Panc1 (cell line): Measurements from ENCODE around the gene APOO. TPM values are rescaled to one million over a fixed set of nuclear protein-coding genes. Genes with fewer than 3 reads are reported as not detected.

Experiments used
- ATAC-seq: fragments of 200-7000 bp; cut with Tn5 transposase; 2 replicates; pipeline ENCODE4 v1.9.1; 2020; ENCODE audit warnings: mild to moderate bottlenecking, moderate library complexity
- BruUV-seq: library from RNA; stranded (reverse); fragments of 400-500 nt; replicated peaks from 2 replicates; lab custom pipeline; 2021; lab: Mats Ljungman, UMichigan
- CTCF ChIA-PET: fragments of 300-600 bp; sonication (Branson Sonifier 250); formaldehyde crosslinking; loops from one replicate; lab custom pipeline; 2022; ENCODE audit warnings: antibody characterized with exemption; lab: Charles Lee
- POLR2A ChIA-PET: fragments of 300-600 bp; sonication (Branson Sonifier 250); formaldehyde crosslinking; loops from one replicate; lab custom pipeline; 2022; ENCODE audit warnings: antibody characterized with exemption; lab: Charles Lee
- DNase-seq: peaks from one replicate; pipeline ENCODE4 v3.0.0-alpha.2; 2010; ENCODE audit warnings: low read depth, low spot score
- H3K27ac ChIP-seq: 2 replicates; pipeline ENCODE4 v1.5.1; 2011; ENCODE audit warnings: mild to moderate bottlenecking, low read length, inconsistent platforms
- H3K27me3 ChIP-seq: fragments of 200-500 bp; sonication (Bioruptor generic); 2 replicates; pipeline ENCODE4 v1.6.0; 2014; ENCODE audit warnings: low read length, inconsistent platforms; ENCODE audit not compliant: control insufficient read depth, insufficient read depth
- H3K36me3 ChIP-seq: fragments of 200-500 bp; sonication (Bioruptor generic); 2 replicates; pipeline ENCODE4 v1.5.1; 2014; ENCODE audit warnings: inconsistent platforms, mild to moderate bottlenecking, low read length, moderate library complexity; ENCODE audit not compliant: control insufficient read depth, insufficient read depth
- H3K4me1 ChIP-seq: 2 replicates; pipeline ENCODE4 v1.5.1; 2011; ENCODE audit warnings: inconsistent platforms, mild to moderate bottlenecking, low read length, moderate library complexity; ENCODE audit not compliant: control insufficient read depth, insufficient read depth
- H3K4me3 ChIP-seq, 2 experiments: 2 replicates each; pipeline ENCODE4 v1.5.1; 2011 to 2012; ENCODE audit warnings: low read depth in 2 of 2, low read length in 2 of 2, mild to moderate bottlenecking in 2 of 2, inconsistent platforms in 1 of 2, moderate library complexity in 1 of 2
- H3K9me3 ChIP-seq: fragments of 200-500 bp; sonication (Bioruptor generic); 2 replicates; pipeline ENCODE4 v1.5.1; 2014; ENCODE audit warnings: low read depth, mild to moderate bottlenecking, inconsistent platforms, low read length, moderate library complexity; ENCODE audit not compliant: control insufficient read depth, insufficient read depth
- CTCF ChIP-seq: fragments of 450-650 bp; IDR thresholded peaks from 2 replicates; pipeline ENCODE4 v1.5.1; 2017; ENCODE audit warnings: mild to moderate bottlenecking
- POLR2AphosphoS5 ChIP-seq: IDR thresholded peaks from 2 replicates; pipeline ENCODE4 v1.6.1; 2012; ENCODE audit warnings: mild to moderate bottlenecking, low read depth, low read length, moderate library complexity
- REST ChIP-seq, 2 experiments: IDR thresholded peaks; 2 replicates each; pipeline ENCODE4 v1.6.1; 2011 to 2012; ENCODE audit warnings: low read depth in 2 of 2, control low read depth in 1 of 2, low read length in 1 of 2, mild to moderate bottlenecking in 1 of 2, moderate library complexity in 1 of 2; ENCODE audit not compliant: insufficient read depth in 1 of 2
- SIN3A ChIP-seq: IDR thresholded peaks from 2 replicates; pipeline ENCODE4 v1.6.1; 2012; ENCODE audit warnings: low read depth, mild to moderate bottlenecking, low read length, moderate library complexity, borderline replicate concordance; ENCODE audit not compliant: insufficient read depth
- TCF7L2 ChIP-seq: IDR thresholded peaks from 2 replicates; pipeline ENCODE4 v1.6.1; 2011; ENCODE audit warnings: mild to moderate bottlenecking, low read depth, low read length, inconsistent platforms
- in situ Hi-C: cut with HindIII; loops from 2 replicates; pipeline ENCODE4 v1.10.0; 2016; ENCODE audit warnings: low sequenced_read_pairs, low pct_unique_long_range_greater_than_20kb
- intact Hi-C: fragments of 100-400 bp; cut with micrococcal nuclease; formaldehyde crosslinking; loops from one replicate; pipeline ENCODE4 v1.10.0; 2022; ENCODE audit not compliant: unreplicated experiment
- total RNA-seq: library from RNA; stranded (reverse); gene quantifications from one replicate; pipeline ENCODE4 v1.2.1, GENCODE V29; 2021; ENCODE audit not compliant: unreplicated experiment

Gene APOO
- total RNA-seq, 1 experiment from 2014 or later: 36.8 TPM

GRCh38 chrX:23887918-23888317, 19.8 kb downstream of the APOO start:
- Histone ChIP-seq H3K9me3 (no peaks in the 10 kb centered on the region), H3K4me3 (no peak overlapping the region), H3K36me3 (no peaks in the 10 kb centered on the region), H3K4me1 (peaks cover 19% of the 10 kb centered on the region), H3K27ac (peak overlapping the region; percentile 75), H3K27me3 (no peaks in the 10 kb centered on the region)
- intact Hi-C loops (no loop called here), in situ Hi-C loops (no loop called here)
- no peak for TF ChIP-seq POLR2AphosphoS5
- ChIA-PET CTCF (no interaction called here), POLR2A (interaction anchor here (0.6 kb wide), 1 partner anchor 100 kb away, joined by 5 read pairs; no protein-coding TSS in a partner anchor)
- no TSS peak for BruUV-seq
- DNase-seq (no peak), ATAC-seq (no peak)

- no TSS peak for BruUV-seq
- in situ Hi-C loops: no loop called here
- no peaks in the 10 kb centered on the region for H3K36me3 ChIP-seq
- TF ChIP-seq TCF7L2: no peak
- no peak for TF ChIP-seq POLR2AphosphoS5
- TF ChIP-seq CTCF: no peak
- no peak for TF ChIP-seq SIN3A
- no peak for TF ChIP-seq REST (IDR thresholded peaks at IDR 0.05; ENCODE audit: insufficient read depth in 1 of 2, low read depth in 2 of 2, low read length in 1 of 2)
- peaks cover 21% of the 10 kb centered on the region for H3K4me1 ChIP-seq
- DNase-seq (no peak), ATAC-seq (no peak)
- CTCF ChIA-PET: no interaction called here
- H3K27me3 ChIP-seq: no peaks in the 10 kb centered on the region
- no peak overlapping the region for H3K4me3 ChIP-seq
- H3K27ac ChIP-seq: peak overlapping the region; percentile 75; the same call in 1 of the 2 replicates
- no peaks in the 10 kb centered on the region for H3K9me3 ChIP-seq
- POLR2A ChIA-PET: no interaction called here
- intact Hi-C loops: no loop called here
Measured at GRCh38 chrX:23887451-23887850, 20.3 kb downstream of the APOO start.

GRCh38 chrX:23885803-23886202, 21.9 kb downstream of the APOO start:
- in situ Hi-C loops (no loop called here), intact Hi-C loops (no loop called here)
- ATAC-seq: no peak
- H3K36me3 ChIP-seq: no peaks in the 10 kb centered on the region
- ChIA-PET POLR2A (interaction anchor here (0.6 kb wide), 1 partner anchor 99 kb away, joined by 6 read pairs; no protein-coding TSS in a partner anchor), CTCF (no interaction called here)
- DNase-seq: no peak
- no peaks in the 10 kb centered on the region for H3K27me3 ChIP-seq
- BruUV-seq: no TSS peak
- peaks cover 22% of the 10 kb centered on the region for H3K4me1 ChIP-seq
- TF ChIP-seq CTCF (no peak), REST (IDR thresholded peaks at IDR 0.05; ENCODE audit: insufficient read depth in 1 of 2, low read depth in 2 of 2, low read length in 1 of 2) (no peak), POLR2AphosphoS5 (no peak), SIN3A (no peak), TCF7L2 (no peak)
- peak overlapping the region; percentile 71 for H3K27ac ChIP-seq
- H3K4me3 ChIP-seq: no peak overlapping the region
- no peaks in the 10 kb centered on the region for H3K9me3 ChIP-seq
